GM23338 (cell line): ENCODE data around the gene KCNIP1. TPM values are rescaled to one million over a fixed set of nuclear protein-coding genes. Genes with fewer than 3 reads are reported as not detected.

Experiments used
- ATAC-seq: fragments of 200-7000 bp; cut with Tn5 transposase; 3 replicates; pipeline ENCODE4 v1.9.1; 2020
- DNase-seq: peaks from one replicate; pipeline ENCODE4 v3.0.0-alpha.2; 2015; ENCODE audit warnings: low spot score
- H2AFZ ChIP-seq: fragments of 200-600 bp; sonication (generic); 2 replicates; pipeline ENCODE4 v1.8.0; 2016; ENCODE audit warnings: antibody characterized with exemption, mild to moderate bottlenecking, moderate library complexity
- H3F3A ChIP-seq: fragments of 200-600 bp; sonication (generic); replicated peaks from 2 replicates; pipeline ENCODE4 v1.8.0; 2017; ENCODE audit warnings: antibody characterized with exemption, mixed run types, low read depth
- H3K27ac ChIP-seq: fragments of 200-600 bp; sonication (generic); 2 replicates; pipeline ENCODE4 v1.6.1; 2016; ENCODE audit warnings: low read depth
- H3K27me3 ChIP-seq: fragments of 200-600 bp; sonication (generic); 2 replicates; pipeline ENCODE4 v1.8.0; 2016; ENCODE audit warnings: mild to moderate bottlenecking, mixed run types, moderate library complexity; ENCODE audit not compliant: insufficient read depth
- H3K36me3 ChIP-seq: fragments of 200-600 bp; sonication (generic); 2 replicates; pipeline ENCODE4 v1.8.0; 2016; ENCODE audit warnings: mild to moderate bottlenecking; ENCODE audit not compliant: insufficient read depth
- H3K4me1 ChIP-seq: fragments of 200-600 bp; sonication (generic); 2 replicates; pipeline ENCODE4 v1.8.0; 2016; ENCODE audit warnings: mild to moderate bottlenecking, moderate library complexity; ENCODE audit not compliant: insufficient read depth
- H3K4me2 ChIP-seq: fragments of 200-600 bp; sonication (generic); 2 replicates; pipeline ENCODE4 v1.7.1; 2017; ENCODE audit warnings: mixed run types
- H3K4me3 ChIP-seq: fragments of 200-600 bp; sonication (generic); 2 replicates; pipeline ENCODE4 v1.6.1; 2016; ENCODE audit warnings: mixed run types
- H3K79me2 ChIP-seq: fragments of 200-600 bp; sonication (generic); replicated peaks from 2 replicates; pipeline ENCODE4 v1.8.0; 2017; ENCODE audit warnings: mild to moderate bottlenecking; ENCODE audit not compliant: insufficient read depth
- H3K9me2 ChIP-seq: fragments of 200-600 bp; sonication (generic); 2 replicates; pipeline ENCODE4 v1.8.0; 2017; ENCODE audit not compliant: insufficient read depth
- H4K20me1 ChIP-seq: fragments of 200-600 bp; sonication (generic); replicated peaks from 2 replicates; pipeline ENCODE4 v1.8.0; 2017; ENCODE audit warnings: mild to moderate bottlenecking; ENCODE audit not compliant: insufficient read depth
- H3K27ac Mint-ChIP-seq: 2 replicates; pipeline ENCODE4 v1.8.0; 2020; ENCODE audit warnings: inconsistent platforms, mild to moderate bottlenecking, moderate library complexity, mixed read lengths
- H3K27me3 Mint-ChIP-seq: 3 replicates; pipeline ENCODE4 v1.8.0; 2022; ENCODE audit warnings: low read depth, mild to moderate bottlenecking, moderate library complexity, mixed read lengths, inconsistent platforms; ENCODE audit not compliant: insufficient read depth, poor library complexity
- H3K36me3 Mint-ChIP-seq: 3 replicates; pipeline ENCODE4 v1.8.0; 2021; ENCODE audit warnings: low read depth, mild to moderate bottlenecking, inconsistent platforms, moderate library complexity, mixed read lengths
- H3K4me1 Mint-ChIP-seq: 3 replicates; pipeline ENCODE4 v1.8.0; 2020; ENCODE audit warnings: mild to moderate bottlenecking, inconsistent platforms, mixed read lengths
- H3K4me3 Mint-ChIP-seq: 3 replicates; pipeline ENCODE4 v1.8.0; 2021; ENCODE audit warnings: moderate library complexity, mild to moderate bottlenecking, inconsistent platforms, mixed read lengths
- H3K9me3 Mint-ChIP-seq: 3 replicates; pipeline ENCODE4 v1.8.0; 2020; ENCODE audit warnings: moderate library complexity, mild to moderate bottlenecking, inconsistent platforms, mixed read lengths
- CREB1 ChIP-seq: fragments of 250-450 bp; sonication (Bioruptor Pico); IDR thresholded peaks from 2 replicates; pipeline ENCODE4 v1.5.0; 2020; ENCODE audit warnings: low read depth, mild to moderate bottlenecking, moderate library complexity
- CTCF ChIP-seq, 2 experiments: fragments of 200-600 bp in 1 of 2; sonication (generic) in 1 of 2; conservative IDR thresholded peaks; 2 replicates each; pipeline versions ENCODE4 v1.5.1 to v1.6.1; 2016 to 2017; ENCODE audit warnings: antibody characterized with exemption in 2 of 2, low read depth in 2 of 2, mild to moderate bottlenecking in 2 of 2, moderate library complexity in 1 of 2
- EZH2 ChIP-seq: fragments of 200-600 bp; sonication (generic); IDR thresholded peaks from one replicate; pipeline ENCODE4 v1.8.0; 2017; ENCODE audit warnings: antibody characterized with exemption, mild to moderate bottlenecking, low read depth; ENCODE audit not compliant: unreplicated experiment
- EZH2phosphoT487 ChIP-seq: fragments of 200-600 bp; sonication (generic); IDR thresholded peaks from one replicate; pipeline ENCODE4 v1.8.1; 2018; ENCODE audit warnings: antibody characterized with exemption; ENCODE audit not compliant: unreplicated experiment
- POLR2AphosphoS5 ChIP-seq: IDR thresholded peaks from 2 replicates; pipeline ENCODE4 v1.6.1; 2016; ENCODE audit warnings: antibody characterized with exemption, low read depth
- REST ChIP-seq: IDR thresholded peaks from one replicate; pipeline ENCODE4 v1.6.1; 2018; ENCODE audit warnings: antibody characterized with exemption; ENCODE audit not compliant: unreplicated experiment
- STAT1 ChIP-seq: IDR thresholded peaks from one replicate; pipeline ENCODE4 v1.6.1; 2016; ENCODE audit warnings: antibody characterized with exemption; ENCODE audit not compliant: unreplicated experiment
- ZNF331 ChIP-seq: fragments of 250-450 bp; sonication (Bioruptor Pico); IDR thresholded peaks from 2 replicates; pipeline ENCODE4 v1.5.0; 2020; ENCODE audit warnings: low read depth, mild to moderate bottlenecking, moderate library complexity
- polyA plus RNA-seq: library from polyadenylated mRNA; unstranded; fragments of >200 nt; fragmentation: Nextera tagmentation; extraction: Ambion mirVana; gene quantifications from 2 replicates; pipeline ENCODE4 v1.2.1, GENCODE V29; 2016
- total RNA-seq: library from RNA; depleted of rRNA; stranded (reverse); fragments of >200 nt; shearing (Covaris generic); gene quantifications from 2 replicates; pipeline ENCODE4 v1.2.3, GENCODE V29; 2014
- TF ChIP-seq, protein P1 (sequence below): fragments of 250-450 bp; sonication (Bioruptor Pico); IDR thresholded peaks from 2 replicates; pipeline ENCODE4 v1.5.0; 2020; ENCODE audit warnings: mild to moderate bottlenecking, moderate library complexity

KCNIP1 gene
- total and polyA plus RNA-seq, 2 experiments from 2014 or later: 0.31 to 0.87 TPM

DNA sequence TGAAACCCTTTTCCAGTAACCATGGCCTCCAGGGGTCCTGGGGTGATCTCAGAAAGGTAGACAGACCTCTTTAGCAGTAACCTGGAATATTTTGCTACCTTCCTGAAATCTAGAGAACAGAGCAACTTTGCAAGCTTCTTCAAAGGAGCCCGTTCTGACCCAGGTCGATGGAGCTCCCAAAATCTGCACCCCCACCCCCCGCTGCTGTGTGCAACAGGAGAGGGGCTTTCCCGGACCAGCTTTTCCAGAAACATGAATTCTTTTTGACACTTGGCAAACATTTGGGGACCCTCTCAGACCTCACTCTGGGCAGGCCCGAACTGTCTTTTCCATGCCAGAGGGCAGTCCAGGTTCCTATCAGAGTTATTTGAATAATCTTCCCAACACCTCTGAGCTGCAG is 65.3 kb downstream of the KCNIP1 start:
- no peak for TF ChIP-seq ZNF331
- H3K36me3 Mint-ChIP-seq: no peaks in the 10 kb centered on the region
- DNase-seq (no peak), ATAC-seq (no peak)
- Histone ChIP-seq H3K9me2 (0 out of 2 replicates have a peak, but pooled peaks cover 3% of the 10 kb centered on the region), H3K27ac (no peak overlapping the region), H3F3A (no peaks in the 10 kb centered on the region), H3K4me2 (no peak overlapping the region), H3K4me3 (no peak overlapping the region), H3K27me3 (no peaks in the 10 kb centered on the region), H4K20me1 (no peaks in the 10 kb centered on the region), H2AFZ (no peak overlapping the region), H3K4me1 (no peaks in the 10 kb centered on the region; the same call in 1 of the 2 replicates), H3K36me3 (no peaks in the 10 kb centered on the region), H3K79me2 (no peaks in the 10 kb centered on the region)
- peaks cover 6% of the 10 kb centered on the region for H3K27me3 Mint-ChIP-seq
- no peak overlapping the region for H3K4me3 Mint-ChIP-seq
- no peak overlapping the region for H3K27ac Mint-ChIP-seq
- no peaks in the 10 kb centered on the region for H3K9me3 Mint-ChIP-seq
- H3K4me1 Mint-ChIP-seq: peaks cover 22% of the 10 kb centered on the region

DNA sequence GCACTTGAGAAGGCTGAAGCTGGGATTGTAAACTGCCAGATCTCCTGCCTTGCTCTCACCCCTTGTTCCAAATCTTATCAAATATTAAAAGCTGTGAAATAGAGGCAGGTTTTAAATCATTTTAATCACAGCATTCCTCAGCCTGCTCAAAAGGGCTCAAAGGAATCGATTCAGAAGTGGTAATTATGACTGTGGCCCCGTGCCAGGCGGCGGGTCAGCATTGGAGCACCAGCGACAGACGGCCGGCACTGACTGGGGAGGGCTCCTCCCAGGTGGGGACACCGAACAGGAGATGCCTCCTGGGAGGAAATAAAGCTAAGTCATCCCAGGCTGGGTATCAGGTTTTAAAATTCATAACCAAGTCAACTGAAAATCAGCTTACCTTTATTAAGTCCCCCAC is 66.7 kb downstream of the KCNIP1 start:
- H3K27me3 Mint-ChIP-seq: peaks cover 3% of the 10 kb centered on the region
- H3K9me2 ChIP-seq: 0 out of 2 replicates have a peak, but pooled peaks cover 3% of the 10 kb centered on the region
- ATAC-seq (no peak), DNase-seq (no peak)
- no peak overlapping the region for H3K4me2 ChIP-seq
- H3K36me3 Mint-ChIP-seq: no peaks in the 10 kb centered on the region
- peaks cover 19% of the 10 kb centered on the region for H3K4me1 Mint-ChIP-seq
- no peaks in the 10 kb centered on the region for H3K79me2 ChIP-seq
- no peaks in the 10 kb centered on the region for H3F3A ChIP-seq
- TF ChIP-seq CREB1 (CRISPR knock-in tag) (no peak), CTCF (conservative IDR thresholded peaks at IDR 0.05; ENCODE audit: low read depth in 2 of 2) (no peak), ZNF331 (no peak), REST (no peak), EZH2phosphoT487 (no peak), POLR2AphosphoS5 (no peak), EZH2 (no peak), STAT1 (no peak)
- TF ChIP-seq, protein P1, sequence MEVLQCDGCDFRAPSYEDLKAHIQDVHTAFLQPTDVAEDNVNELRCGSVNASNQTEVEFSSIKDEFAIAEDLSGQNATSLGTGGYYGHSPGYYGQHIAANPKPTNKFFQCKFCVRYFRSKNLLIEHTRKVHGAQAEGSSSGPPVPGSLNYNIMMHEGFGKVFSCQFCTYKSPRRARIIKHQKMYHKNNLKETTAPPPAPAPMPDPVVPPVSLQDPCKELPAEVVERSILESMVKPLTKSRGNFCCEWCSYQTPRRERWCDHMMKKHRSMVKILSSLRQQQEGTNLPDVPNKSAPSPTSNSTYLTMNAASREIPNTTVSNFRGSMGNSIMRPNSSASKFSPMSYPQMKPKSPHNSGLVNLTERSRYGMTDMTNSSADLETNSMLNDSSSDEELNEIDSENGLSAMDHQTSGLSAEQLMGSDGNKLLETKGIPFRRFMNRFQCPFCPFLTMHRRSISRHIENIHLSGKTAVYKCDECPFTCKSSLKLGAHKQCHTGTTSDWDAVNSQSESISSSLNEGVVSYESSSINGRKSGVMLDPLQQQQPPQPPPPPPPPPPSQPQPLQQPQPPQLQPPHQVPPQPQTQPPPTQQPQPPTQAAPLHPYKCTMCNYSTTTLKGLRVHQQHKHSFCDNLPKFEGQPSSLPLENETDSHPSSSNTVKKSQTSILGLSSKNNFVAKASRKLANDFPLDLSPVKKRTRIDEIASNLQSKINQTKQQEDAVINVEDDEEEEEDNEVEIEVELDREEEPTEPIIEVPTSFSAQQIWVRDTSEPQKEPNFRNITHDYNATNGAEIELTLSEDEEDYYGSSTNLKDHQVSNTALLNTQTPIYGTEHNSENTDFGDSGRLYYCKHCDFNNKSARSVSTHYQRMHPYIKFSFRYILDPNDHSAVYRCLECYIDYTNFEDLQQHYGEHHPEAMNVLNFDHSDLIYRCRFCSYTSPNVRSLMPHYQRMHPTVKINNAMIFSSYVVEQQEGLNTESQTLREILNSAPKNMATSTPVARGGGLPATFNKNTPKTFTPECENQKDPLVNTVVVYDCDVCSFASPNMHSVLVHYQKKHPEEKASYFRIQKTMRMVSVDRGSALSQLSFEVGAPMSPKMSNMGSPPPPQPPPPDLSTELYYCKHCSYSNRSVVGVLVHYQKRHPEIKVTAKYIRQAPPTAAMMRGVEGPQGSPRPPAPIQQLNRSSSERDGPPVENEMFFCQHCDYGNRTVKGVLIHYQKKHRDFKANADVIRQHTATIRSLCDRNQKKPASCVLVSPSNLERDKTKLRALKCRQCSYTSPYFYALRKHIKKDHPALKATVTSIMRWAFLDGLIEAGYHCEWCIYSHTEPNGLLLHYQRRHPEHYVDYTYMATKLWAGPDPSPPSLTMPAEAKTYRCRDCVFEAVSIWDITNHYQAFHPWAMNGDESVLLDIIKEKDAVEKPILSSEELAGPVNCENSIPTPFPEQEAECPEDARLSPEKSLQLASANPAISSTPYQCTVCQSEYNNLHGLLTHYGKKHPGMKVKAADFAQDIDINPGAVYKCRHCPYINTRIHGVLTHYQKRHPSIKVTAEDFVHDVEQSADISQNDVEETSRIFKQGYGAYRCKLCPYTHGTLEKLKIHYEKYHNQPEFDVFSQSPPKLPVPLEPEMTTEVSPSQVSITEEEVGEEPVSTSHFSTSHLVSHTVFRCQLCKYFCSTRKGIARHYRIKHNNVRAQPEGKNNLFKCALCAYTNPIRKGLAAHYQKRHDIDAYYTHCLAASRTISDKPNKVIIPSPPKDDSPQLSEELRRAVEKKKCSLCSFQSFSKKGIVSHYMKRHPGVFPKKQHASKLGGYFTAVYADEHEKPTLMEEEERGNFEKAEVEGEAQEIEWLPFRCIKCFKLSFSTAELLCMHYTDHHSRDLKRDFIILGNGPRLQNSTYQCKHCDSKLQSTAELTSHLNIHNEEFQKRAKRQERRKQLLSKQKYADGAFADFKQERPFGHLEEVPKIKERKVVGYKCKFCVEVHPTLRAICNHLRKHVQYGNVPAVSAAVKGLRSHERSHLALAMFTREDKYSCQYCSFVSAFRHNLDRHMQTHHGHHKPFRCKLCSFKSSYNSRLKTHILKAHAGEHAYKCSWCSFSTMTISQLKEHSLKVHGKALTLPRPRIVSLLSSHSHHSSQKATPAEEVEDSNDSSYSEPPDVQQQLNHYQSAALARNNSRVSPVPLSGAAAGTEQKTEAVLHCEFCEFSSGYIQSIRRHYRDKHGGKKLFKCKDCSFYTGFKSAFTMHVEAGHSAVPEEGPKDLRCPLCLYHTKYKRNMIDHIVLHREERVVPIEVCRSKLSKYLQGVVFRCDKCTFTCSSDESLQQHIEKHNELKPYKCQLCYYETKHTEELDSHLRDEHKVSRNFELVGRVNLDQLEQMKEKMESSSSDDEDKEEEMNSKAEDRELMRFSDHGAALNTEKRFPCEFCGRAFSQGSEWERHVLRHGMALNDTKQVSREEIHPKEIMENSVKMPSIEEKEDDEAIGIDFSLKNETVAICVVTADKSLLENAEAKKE (CRISPR knock-in tag): no peak
- H2AFZ ChIP-seq: no peak overlapping the region
- no peak overlapping the region for H3K27ac ChIP-seq
- H3K27me3 ChIP-seq: no peaks in the 10 kb centered on the region
- no peaks in the 10 kb centered on the region for H3K36me3 ChIP-seq
- H3K4me3 ChIP-seq: no peak overlapping the region
- H3K9me3 Mint-ChIP-seq: no peaks in the 10 kb centered on the region
- no peaks in the 10 kb centered on the region for H4K20me1 ChIP-seq
- H3K27ac Mint-ChIP-seq: no peak overlapping the region
- H3K4me3 Mint-ChIP-seq: no peak overlapping the region
- H3K4me1 ChIP-seq: no peaks in the 10 kb centered on the region; the same call in 1 of the 2 replicates
